Stimulated activated naive CD8-positive, alpha-beta T cell treated with anti-CD3 and anti-CD28 coated beads, Interleukin-15, amount 100 ng/mL, for 72 hours (primary cell): ENCODE results near the gene SLC6A15.

Source experiments
- ATAC-seq: fragments of 150-1000 bp; cut with Tn5 transposase; 2 replicates; pipeline ENCODE4 v1.10.0; 2021; ENCODE audit warnings: mild to moderate bottlenecking, moderate library complexity
- DNase-seq, 2 donors: peaks; one replicate each; pipeline ENCODE4 v3.0.0; 2021 to 2022
- H3K27ac Mint-ChIP-seq, 2 donors: one replicate each; pipeline ENCODE4 v1.8.0; 2022; ENCODE audit warnings: mild to moderate bottlenecking in 2 of 2, mixed read lengths in 2 of 2, moderate library complexity in 2 of 2
- H3K27me3 Mint-ChIP-seq: one replicate; pipeline ENCODE4 v1.8.0; 2022; ENCODE audit warnings: mixed read lengths
- H3K4me1 Mint-ChIP-seq: one replicate; pipeline ENCODE4 v1.8.0; 2022; ENCODE audit warnings: mild to moderate bottlenecking, mixed read lengths
- H3K4me3 Mint-ChIP-seq, 2 donors: one replicate each; pipeline ENCODE4 v1.8.0; 2022; ENCODE audit warnings: mild to moderate bottlenecking in 2 of 2, mixed read lengths in 2 of 2, moderate library complexity in 1 of 2
- H3K9me3 Mint-ChIP-seq, 2 donors: one replicate each; pipeline ENCODE4 v1.8.0; 2022; ENCODE audit warnings: mixed read lengths in 2 of 2

The SLC6A15 gene

GRCh38 chr12:84841591-84841990 lies 71.0 kb downstream of the SLC6A15 start:
- Mint-ChIP-seq H3K27ac (no peak overlapping the region), H3K4me3 (no peak overlapping the region), H3K4me1 (no peaks in the 10 kb centered on the region), H3K9me3 (no peaks in the 10 kb centered on the region), H3K27me3 (no peaks in the 10 kb centered on the region)
- no peak for ATAC-seq
- no peak for DNase-seq

DNA sequence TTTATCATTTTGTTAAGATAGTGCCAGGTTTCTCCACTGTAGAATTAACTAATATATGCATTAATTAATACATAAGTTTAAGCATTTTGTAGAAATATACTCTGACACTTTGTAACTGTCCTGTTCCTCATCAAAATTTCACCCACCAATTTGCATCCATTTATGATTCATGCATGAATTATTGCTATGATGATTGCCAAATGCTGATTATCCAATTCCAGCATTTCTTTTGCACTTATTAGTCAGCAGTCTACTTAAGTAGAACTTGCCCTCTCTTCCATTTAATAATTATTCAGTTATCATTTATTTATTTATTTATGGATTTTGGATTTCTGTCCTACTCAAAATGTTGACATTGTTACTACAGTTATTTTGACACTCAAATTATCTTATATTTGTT lies 72.2 kb downstream of the SLC6A15 start:
- Mint-ChIP-seq H3K27ac (no peak overlapping the region), H3K4me3 (no peak overlapping the region), H3K4me1 (no peaks in the 10 kb centered on the region), H3K9me3 (no peaks in the 10 kb centered on the region), H3K27me3 (no peaks in the 10 kb centered on the region)
- ATAC-seq (no peak), DNase-seq (no peak)

DNA sequence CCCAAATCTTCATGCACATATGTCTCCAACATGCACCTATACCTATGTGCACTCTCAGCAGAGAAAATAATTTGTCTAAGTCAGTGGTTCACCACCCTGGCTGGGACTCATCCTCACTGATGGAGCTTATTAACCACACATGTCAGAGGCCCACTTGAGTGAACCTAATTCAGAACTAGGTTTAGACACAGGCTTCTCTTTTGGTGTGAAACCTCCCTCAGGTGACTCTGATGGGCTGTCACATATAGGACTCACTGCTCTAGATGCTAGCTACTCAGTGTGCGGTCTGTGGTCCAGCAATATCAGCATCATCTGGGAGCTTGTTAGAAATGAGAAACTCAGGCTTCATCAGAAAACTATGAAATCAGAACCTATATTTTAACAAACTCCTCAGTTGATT lies 85.7 kb downstream of the SLC6A15 start:
- ATAC-seq: no peak
- Mint-ChIP-seq H3K27me3 (peaks cover 8% of the 10 kb centered on the region), H3K27ac (no peak overlapping the region), H3K9me3 (no peaks in the 10 kb centered on the region), H3K4me1 (no peaks in the 10 kb centered on the region), H3K4me3 (no peak overlapping the region)
- no peak for DNase-seq

GRCh38 chr12:84825149-84825548 lies 87.5 kb downstream of the SLC6A15 start:
- ATAC-seq: no peak
- peaks cover 8% of the 10 kb centered on the region for H3K27me3 Mint-ChIP-seq

GRCh38 chr12:84822525-84822924 lies 90.1 kb downstream of the SLC6A15 start:
- Mint-ChIP-seq H3K27ac (no peak overlapping the region), H3K4me1 (no peaks in the 10 kb centered on the region), H3K9me3 (peaks cover 0 to 8% of the 10 kb centered on the region in 2 donors), H3K27me3 (no peaks in the 10 kb centered on the region), H3K4me3 (no peak overlapping the region)
- no peak for DNase-seq
- ATAC-seq: no peak

More at GRCh38 chr12:84825149-84825548, 87.5 kb downstream of the SLC6A15 start:
- Mint-ChIP-seq H3K4me3 (no peak overlapping the region), H3K27ac (no peak overlapping the region), H3K9me3 (peaks cover 0 to 4% of the 10 kb centered on the region in 2 donors), H3K4me1 (no peaks in the 10 kb centered on the region)
- no peak for DNase-seq

GRCh38 chr12:84816916-84817695 lies 95.5 kb downstream of the SLC6A15 start:
- Mint-ChIP-seq H3K27ac (no peak overlapping the region), H3K9me3 (peaks cover 0 to 8% of the 10 kb centered on the region in 2 donors), H3K4me1 (no peaks in the 10 kb centered on the region), H3K27me3 (no peaks in the 10 kb centered on the region), H3K4me3 (no peak overlapping the region)
- ATAC-seq: no peak
- DNase-seq: no peak

DNA sequence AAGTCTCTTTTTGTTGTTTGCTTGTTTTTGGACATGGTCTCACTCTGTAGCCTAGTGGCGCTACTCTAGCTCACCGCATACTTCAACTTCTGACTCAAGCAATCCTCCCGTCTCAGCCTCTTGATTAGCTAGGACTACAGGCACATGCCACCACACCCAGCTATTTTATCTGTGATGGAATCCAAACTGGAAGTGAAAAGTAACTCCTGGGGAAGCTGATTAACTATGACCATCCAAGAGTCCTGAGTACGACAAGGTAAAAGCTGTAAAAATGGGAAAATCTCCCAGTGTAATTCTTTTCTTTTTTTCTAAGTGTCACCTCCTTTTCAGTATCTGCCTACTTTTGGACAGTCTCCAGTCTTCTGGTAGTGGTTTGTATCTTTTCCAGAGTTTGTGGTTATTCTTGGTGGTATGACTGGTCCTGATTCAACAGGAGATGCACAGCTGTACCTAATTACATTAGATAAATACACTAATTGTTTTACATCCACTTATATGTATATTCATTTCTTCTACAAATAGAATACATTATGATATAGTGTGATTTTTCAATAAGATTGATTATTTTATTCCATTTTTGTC lies 97.8 kb downstream of the SLC6A15 start:
- peaks cover 0 to 4% of the 10 kb centered on the region in 2 donors for H3K9me3 Mint-ChIP-seq
- no peak for DNase-seq
- H3K27ac Mint-ChIP-seq: no peak overlapping the region
- H3K27me3 Mint-ChIP-seq: no peaks in the 10 kb centered on the region
- no peak for ATAC-seq
- H3K4me3 Mint-ChIP-seq: no peak overlapping the region
- no peaks in the 10 kb centered on the region for H3K4me1 Mint-ChIP-seq

- DNase-seq (no peak), ATAC-seq (no peak)
- Mint-ChIP-seq H3K4me1 (no peaks in the 10 kb centered on the region), H3K4me3 (no peak overlapping the region), H3K9me3 (peaks cover 0 to 4% of the 10 kb centered on the region in 2 donors), H3K27ac (no peak overlapping the region), H3K27me3 (no peaks in the 10 kb centered on the region)
Observed at GRCh38 chr12:84813780-84814663, 98.6 kb downstream of the SLC6A15 start.

DNA sequence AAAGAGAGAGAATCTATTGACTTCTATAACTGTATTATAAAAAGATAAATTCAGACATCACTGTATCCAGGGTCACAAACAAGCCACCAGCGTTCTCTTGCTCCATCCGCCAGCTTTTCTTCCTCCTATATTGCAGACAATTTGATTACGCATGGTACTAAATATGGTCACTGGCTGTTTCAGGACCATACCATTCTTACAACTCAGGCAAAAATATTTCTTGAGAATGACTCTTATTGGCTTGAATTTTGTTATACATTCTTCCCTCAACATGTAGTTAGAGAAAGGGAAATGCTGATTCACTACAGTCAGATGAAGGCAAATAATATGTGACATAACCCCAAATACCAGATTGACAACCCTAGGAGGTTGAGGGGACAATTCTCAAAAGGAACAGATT lies 101.3 kb downstream of the SLC6A15 start:
- no peak for DNase-seq
- no peak overlapping the region for H3K27ac Mint-ChIP-seq
- H3K27me3 Mint-ChIP-seq: no peaks in the 10 kb centered on the region
- no peaks in the 10 kb centered on the region for H3K4me1 Mint-ChIP-seq
- no peak for ATAC-seq
- H3K4me3 Mint-ChIP-seq: no peak overlapping the region
- H3K9me3 Mint-ChIP-seq: no peaks in the 10 kb centered on the region

DNA sequence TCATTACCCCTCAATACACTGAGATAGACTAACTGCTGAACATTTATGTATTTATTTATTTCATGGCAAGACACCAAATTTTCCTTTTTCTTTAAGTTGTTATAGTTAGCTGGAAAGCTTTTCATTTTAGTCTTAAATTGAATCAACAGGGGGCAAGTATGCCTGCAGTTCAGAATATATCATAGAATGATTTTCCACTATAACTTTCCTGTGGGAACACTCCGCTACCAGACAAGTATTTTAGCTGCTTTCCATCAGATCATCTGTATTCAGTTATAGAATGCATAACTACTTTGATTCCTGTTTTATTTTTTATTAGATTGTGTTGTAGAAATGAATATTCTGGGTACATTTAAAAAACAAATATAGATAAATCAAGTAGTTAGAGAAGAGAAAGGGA lies 102.0 kb downstream of the SLC6A15 start:
- no peak for ATAC-seq
- Mint-ChIP-seq H3K9me3 (no peaks in the 10 kb centered on the region), H3K4me3 (no peak overlapping the region), H3K4me1 (no peaks in the 10 kb centered on the region), H3K27ac (no peak overlapping the region), H3K27me3 (no peaks in the 10 kb centered on the region)
- DNase-seq: no peak
